Measurements from ENCODE around the gene CNTN4. TPM values are rescaled to one million over a fixed set of nuclear protein-coding genes. Genes with fewer than 3 reads are reported as not detected.

Gene CNTN4
- total RNA-seq, 1 experiment from 2014 or later, result 5.7 TPM

- Histone ChIP-seq H3K27ac (ENCODE audit: low read depth, low read length, poor library complexity, severe bottlenecking) (no peak overlapping the region), H3K9me3 (ENCODE audit: low read depth, low read length, poor library complexity, severe bottlenecking) (peaks cover 2% of the 10 kb centered on the region), H3K27me3 (replicated peaks; ENCODE audit: insufficient read depth, low read depth, low read length, poor library complexity) (no peaks in the 10 kb centered on the region), H3K36me3 (ENCODE audit: insufficient read depth, low read length, poor library complexity, severe bottlenecking) (no peaks in the 10 kb centered on the region), H3K4me1 (ENCODE audit: insufficient read depth, low read length, poor library complexity, severe bottlenecking) (no peaks in the 10 kb centered on the region), H3K4me3 (ENCODE audit: low read depth, low read length, poor library complexity, severe bottlenecking) (no peak overlapping the region)
- TF ChIP-seq CTCF (conservative IDR thresholded peaks at IDR 0.05; ENCODE audit: low read depth, low read length), result no peak
- TF ChIP-seq EZH2 (IDR thresholded peaks at IDR 0.05; ENCODE audit: borderline replicate concordance, low read depth, low read length, poor library complexity, severe bottlenecking), result no peak
- ChIA-PET CTCF (no interaction called here), POLR2A (ENCODE audit: low non-redundant PET) (no interaction called here)
- DNase-seq (ENCODE audit: low spot score), result no peak
- intact Hi-C loops (cut with micrococcal nuclease; ENCODE audit: unreplicated experiment), result no loop called here
- BruUV-seq (replicated peaks), result no TSS peak
Observed at GRCh38 chr3:2247831-2248230, 149.2 kb downstream of the CNTN4 start.

- H3K4me1 ChIP-seq (ENCODE audit: insufficient read depth, low read length, poor library complexity, severe bottlenecking), result no peaks in the 10 kb centered on the region
- ChIA-PET POLR2A (ENCODE audit: low non-redundant PET) (no interaction called here), CTCF (no interaction called here)
- intact Hi-C loops (cut with micrococcal nuclease; ENCODE audit: unreplicated experiment), result no loop called here
- H3K27ac ChIP-seq (ENCODE audit: low read depth, low read length, poor library complexity, severe bottlenecking), result no peak overlapping the region
- H3K36me3 ChIP-seq (ENCODE audit: insufficient read depth, low read length, poor library complexity, severe bottlenecking), result no peaks in the 10 kb centered on the region
- no peaks in the 10 kb centered on the region for H3K27me3 ChIP-seq (replicated peaks; ENCODE audit: insufficient read depth, low read depth, low read length, poor library complexity)
- H3K9me3 ChIP-seq (ENCODE audit: low read depth, low read length, poor library complexity, severe bottlenecking), result no peaks in the 10 kb centered on the region
- DNase-seq (ENCODE audit: low spot score), result no peak
- BruUV-seq (replicated peaks), result no TSS peak
- TF ChIP-seq EZH2 (IDR thresholded peaks at IDR 0.05; ENCODE audit: borderline replicate concordance, low read depth, low read length, poor library complexity, severe bottlenecking) (no peak), CTCF (conservative IDR thresholded peaks at IDR 0.05; ENCODE audit: low read depth, low read length) (no peak)
- no peak overlapping the region for H3K4me3 ChIP-seq (ENCODE audit: low read depth, low read length, poor library complexity, severe bottlenecking)
Observed at GRCh38 chr3:2250783-2251182, 152.1 kb downstream of the CNTN4 start.

GRCh38 chr3:2261747-2262146 lies 163.1 kb downstream of the CNTN4 start:
- CTCF ChIA-PET, result no interaction called here
- Histone ChIP-seq H3K27ac (ENCODE audit: low read depth, low read length, poor library complexity, severe bottlenecking) (no peak overlapping the region), H3K36me3 (ENCODE audit: insufficient read depth, low read length, poor library complexity, severe bottlenecking) (no peaks in the 10 kb centered on the region), H3K4me3 (ENCODE audit: low read depth, low read length, poor library complexity, severe bottlenecking) (no peak overlapping the region), H3K27me3 (replicated peaks; ENCODE audit: insufficient read depth, low read depth, low read length, poor library complexity) (no peaks in the 10 kb centered on the region), H3K4me1 (ENCODE audit: insufficient read depth, low read length, poor library complexity, severe bottlenecking) (no peaks in the 10 kb centered on the region), H3K9me3 (ENCODE audit: low read depth, low read length, poor library complexity, severe bottlenecking) (no peaks in the 10 kb centered on the region)
- DNase-seq (ENCODE audit: low spot score), result no peak
- no TSS peak for BruUV-seq (replicated peaks)
- POLR2A ChIA-PET (ENCODE audit: low non-redundant PET), result no interaction called here
- TF ChIP-seq EZH2 (IDR thresholded peaks at IDR 0.05; ENCODE audit: borderline replicate concordance, low read depth, low read length, poor library complexity, severe bottlenecking) (no peak), CTCF (conservative IDR thresholded peaks at IDR 0.05; ENCODE audit: low read depth, low read length) (no peak)
- intact Hi-C loops (cut with micrococcal nuclease; ENCODE audit: unreplicated experiment), result no loop called here

Data from A673 (cell line).